WERI-Rb-1 (cell line): Measurements from ENCODE around the gene RGR.

Experiments
- DNase-seq: peaks from one replicate; pipeline ENCODE4 v3.0.0-alpha.2; 2020
- H3K27ac ChIP-seq: fragments of 250-450 bp; sonication (Bioruptor Pico); 2 replicates; pipeline ENCODE4 v1.5.1; 2020; ENCODE audit warnings: mild to moderate bottlenecking, moderate library complexity
- H3K27me3 ChIP-seq: fragments of 250-450 bp; sonication (Bioruptor Pico); 2 replicates; pipeline ENCODE4 v1.5.1; 2021; ENCODE audit warnings: mild to moderate bottlenecking, low read depth, moderate library complexity; ENCODE audit not compliant: insufficient read depth, severe bottlenecking
- H3K36me3 ChIP-seq: fragments of 250-450 bp; sonication (Bioruptor Pico); 2 replicates; pipeline ENCODE4 v1.5.1; 2020; ENCODE audit warnings: mild to moderate bottlenecking, moderate library complexity
- H3K4me3 ChIP-seq: 2 replicates; pipeline ENCODE4 v1.5.1; 2011; ENCODE audit warnings: low read depth, mild to moderate bottlenecking, control low read depth, low read length
- H3K9me3 ChIP-seq: fragments of 250-450 bp; sonication (Bioruptor Pico); 2 replicates; pipeline ENCODE4 v1.5.1; 2021; ENCODE audit warnings: mild to moderate bottlenecking, moderate library complexity; ENCODE audit not compliant: severe bottlenecking
- TF ChIP-seq, protein P1 (sequence below): IDR thresholded peaks from 2 replicates; pipeline ENCODE4 v1.5.1; 2011; ENCODE audit warnings: low read depth, mild to moderate bottlenecking, control low read depth, inconsistent platforms, low read length

RGR gene

DNA sequence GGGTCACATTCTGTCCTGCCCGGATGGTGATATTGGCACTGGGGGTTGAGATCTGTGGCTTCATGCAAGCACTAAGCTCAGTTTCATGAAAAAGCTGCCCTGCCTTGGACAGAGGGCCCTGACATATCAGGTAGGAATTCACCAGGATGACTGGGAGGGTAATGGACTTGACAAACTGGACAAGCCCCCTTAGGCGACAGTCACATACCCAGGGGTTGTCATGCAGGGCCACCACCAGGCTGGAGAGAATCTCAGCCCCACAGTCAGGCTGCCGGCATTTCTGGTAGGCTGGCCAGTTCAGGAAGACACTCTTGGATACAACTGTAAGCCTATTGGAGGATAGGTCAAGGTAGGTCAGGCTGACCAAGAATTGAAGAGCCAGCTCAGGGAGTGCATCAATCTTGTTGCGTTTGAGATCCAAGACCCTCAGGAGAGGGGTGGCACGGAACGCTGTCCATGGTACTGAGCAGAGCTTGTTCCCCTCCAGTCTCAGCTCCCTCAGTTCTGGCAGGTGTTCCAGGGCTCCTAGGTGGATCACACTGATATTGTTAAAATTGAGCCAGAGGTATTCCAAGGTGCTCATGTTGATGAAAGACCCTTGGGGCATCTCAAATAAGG is 20.3 kb upstream of the RGR start:
- DNase-seq: no peak
- no peaks in the 10 kb centered on the region for H3K9me3 ChIP-seq
- TF ChIP-seq, protein P1, sequence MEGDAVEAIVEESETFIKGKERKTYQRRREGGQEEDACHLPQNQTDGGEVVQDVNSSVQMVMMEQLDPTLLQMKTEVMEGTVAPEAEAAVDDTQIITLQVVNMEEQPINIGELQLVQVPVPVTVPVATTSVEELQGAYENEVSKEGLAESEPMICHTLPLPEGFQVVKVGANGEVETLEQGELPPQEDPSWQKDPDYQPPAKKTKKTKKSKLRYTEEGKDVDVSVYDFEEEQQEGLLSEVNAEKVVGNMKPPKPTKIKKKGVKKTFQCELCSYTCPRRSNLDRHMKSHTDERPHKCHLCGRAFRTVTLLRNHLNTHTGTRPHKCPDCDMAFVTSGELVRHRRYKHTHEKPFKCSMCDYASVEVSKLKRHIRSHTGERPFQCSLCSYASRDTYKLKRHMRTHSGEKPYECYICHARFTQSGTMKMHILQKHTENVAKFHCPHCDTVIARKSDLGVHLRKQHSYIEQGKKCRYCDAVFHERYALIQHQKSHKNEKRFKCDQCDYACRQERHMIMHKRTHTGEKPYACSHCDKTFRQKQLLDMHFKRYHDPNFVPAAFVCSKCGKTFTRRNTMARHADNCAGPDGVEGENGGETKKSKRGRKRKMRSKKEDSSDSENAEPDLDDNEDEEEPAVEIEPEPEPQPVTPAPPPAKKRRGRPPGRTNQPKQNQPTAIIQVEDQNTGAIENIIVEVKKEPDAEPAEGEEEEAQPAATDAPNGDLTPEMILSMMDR: no peak
- no peaks in the 10 kb centered on the region; the same call in 1 of the 2 replicates for H3K36me3 ChIP-seq
- no peaks in the 10 kb centered on the region for H3K27me3 ChIP-seq
- H3K4me3 ChIP-seq: no peak overlapping the region
- no peak overlapping the region for H3K27ac ChIP-seq

DNA sequence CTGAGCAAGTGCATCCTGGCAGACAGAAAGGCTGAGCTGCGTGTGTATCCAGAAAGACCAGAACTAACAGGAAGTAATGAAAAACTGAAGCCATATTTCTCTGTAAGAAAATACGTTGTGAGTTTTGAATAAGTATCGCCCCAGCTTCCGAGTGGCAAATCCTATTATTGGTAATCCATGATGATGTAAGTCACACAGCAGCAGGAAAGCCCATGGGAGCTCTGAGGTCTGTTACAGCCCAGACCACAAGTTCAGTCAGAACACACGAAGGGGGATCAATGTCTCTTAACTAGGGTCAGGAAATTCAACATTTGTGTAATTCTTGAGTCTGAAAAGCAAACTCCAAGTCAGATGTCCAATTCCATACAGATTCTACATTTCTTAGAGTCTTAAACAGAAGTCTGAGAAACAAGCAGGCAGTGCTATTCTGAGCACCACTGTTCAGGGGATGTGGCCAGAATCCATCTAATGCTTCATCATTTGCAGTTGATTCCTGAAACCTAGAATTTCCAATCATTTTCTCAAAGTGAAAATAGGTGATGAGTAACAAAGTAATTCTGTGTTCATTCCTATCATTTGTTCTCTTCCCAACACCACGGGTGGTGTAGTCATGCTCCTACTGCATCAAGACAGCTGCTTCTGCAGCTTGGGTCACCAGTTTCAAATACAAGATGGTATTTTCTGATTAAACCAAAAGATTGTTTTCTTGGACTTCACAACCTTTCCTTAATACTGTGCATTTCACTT is 19.3 kb upstream of the RGR start, which contains the start of gene LRIT2:
TSS of gene LRIT2 (minus strand) at position 118 of the 747 bp plus-strand sequence. CDS start at position 94, 24 bp downstream.
- no peaks in the 10 kb centered on the region for H3K27me3 ChIP-seq
- no peak within 1 kb of the TSS; the same call in none of the 2 replicates for H3K4me3 ChIP-seq
- peak; percentile 60 for DNase-seq
- no peaks in the 10 kb centered on the region for H3K9me3 ChIP-seq
- TF ChIP-seq, protein P1: no peak
- H3K27ac ChIP-seq: no peak within 1 kb of the TSS
- H3K36me3 ChIP-seq: no peaks in the 10 kb centered on the region

- Histone ChIP-seq H3K27me3 (no peaks in the 10 kb centered on the region), H3K36me3 (peaks cover 2% of the 10 kb centered on the region; the same call in 1 of the 2 replicates), H3K4me3 (no peak overlapping the region), H3K27ac (peak overlapping the region; percentile 13; the same call in 1 of the 2 replicates), H3K9me3 (no peaks in the 10 kb centered on the region)
- peak; percentile 68 for DNase-seq
- TF ChIP-seq, protein P1: no peak
Measured at GRCh38 chr10:84226616-84227015, 18.2 kb upstream of the RGR start.

- TF ChIP-seq, protein P1: no peak
- H3K27me3 ChIP-seq: no peaks in the 10 kb centered on the region
Measured at GRCh38 chr10:84227810-84228209, 17.0 kb upstream of the RGR start.

DNA sequence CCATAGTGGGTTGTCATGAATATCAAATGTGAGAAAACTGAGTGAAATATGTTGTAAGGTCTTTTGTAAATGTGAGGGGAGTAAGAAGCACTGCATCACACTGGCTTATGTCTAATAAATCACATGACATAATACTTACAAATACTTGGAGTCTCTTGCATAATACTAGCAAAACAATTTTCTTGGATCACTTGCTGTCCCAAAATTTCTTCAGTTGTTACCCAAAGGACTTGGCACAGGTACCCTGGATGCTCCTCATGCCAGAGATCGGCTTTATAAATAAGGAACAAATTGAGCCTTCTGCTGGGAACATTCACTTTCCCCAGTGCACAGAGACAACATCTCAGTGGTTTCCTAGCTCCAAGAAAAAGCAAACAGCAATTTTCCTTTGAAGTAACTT is 14.5 kb upstream of the RGR start:
- H3K27me3 ChIP-seq: no peaks in the 10 kb centered on the region
- H3K36me3 ChIP-seq: peaks cover 3% of the 10 kb centered on the region; the same call in 1 of the 2 replicates
- no peak overlapping the region for H3K4me3 ChIP-seq
- DNase-seq: no peak
- TF ChIP-seq, protein P1: no peak
- H3K9me3 ChIP-seq: no peaks in the 10 kb centered on the region
- no peak overlapping the region for H3K27ac ChIP-seq

More at GRCh38 chr10:84227810-84228209, 17.0 kb upstream of the RGR start:
- peaks cover 3% of the 10 kb centered on the region; the same call in 1 of the 2 replicates for H3K36me3 ChIP-seq
- no peak overlapping the region for H3K27ac ChIP-seq
- DNase-seq: no peak
- no peak overlapping the region for H3K4me3 ChIP-seq
- no peaks in the 10 kb centered on the region for H3K9me3 ChIP-seq
